C4-2B (cell line): Measurements from ENCODE around the gene SFXN3.

Source experiments
- H3K27ac ChIP-seq: fragments of 450-650 bp; 2 replicates; pipeline ENCODE4 v1.5.1; 2017
- CTCF ChIP-seq: fragments of 450-650 bp; conservative IDR thresholded peaks from 2 replicates; pipeline ENCODE4 v1.5.1; 2017; ENCODE audit warnings: mild to moderate bottlenecking
- ZFX ChIP-seq: fragments of 450-650 bp; IDR thresholded peaks from 2 replicates; pipeline ENCODE4 v1.6.1; 2017

The SFXN3 gene

DNA sequence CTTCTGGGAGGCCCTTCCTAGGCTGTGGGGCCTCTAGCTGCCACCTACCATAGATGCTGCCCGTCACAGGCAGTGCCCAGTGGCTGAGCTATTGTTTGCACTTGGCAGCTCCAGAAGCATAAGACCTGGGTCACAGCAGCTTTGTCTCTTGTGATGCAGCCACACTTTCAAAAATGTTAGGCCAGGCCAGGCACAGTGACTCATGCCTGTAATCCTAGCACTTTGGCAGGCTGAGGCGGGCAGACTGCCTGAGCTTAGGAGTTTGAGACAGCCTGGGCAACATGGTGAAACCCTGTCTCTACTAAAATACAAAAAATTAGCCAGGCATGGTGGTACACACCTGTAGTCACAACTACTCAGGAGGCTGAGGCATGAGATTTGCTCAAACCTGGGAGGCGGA lies 21.3 kb downstream of the SFXN3 start:
- TF ChIP-seq CTCF (no peak), ZFX (no peak)
- peak overlapping the region; percentile 33 for H3K27ac ChIP-seq

- no peak overlapping the region for H3K27ac ChIP-seq
- no peak for TF ChIP-seq ZFX
- no peak for TF ChIP-seq CTCF
These were observed 22.5 kb downstream of the SFXN3 start for GRCh38 chr10:101053516-101053915.

DNA sequence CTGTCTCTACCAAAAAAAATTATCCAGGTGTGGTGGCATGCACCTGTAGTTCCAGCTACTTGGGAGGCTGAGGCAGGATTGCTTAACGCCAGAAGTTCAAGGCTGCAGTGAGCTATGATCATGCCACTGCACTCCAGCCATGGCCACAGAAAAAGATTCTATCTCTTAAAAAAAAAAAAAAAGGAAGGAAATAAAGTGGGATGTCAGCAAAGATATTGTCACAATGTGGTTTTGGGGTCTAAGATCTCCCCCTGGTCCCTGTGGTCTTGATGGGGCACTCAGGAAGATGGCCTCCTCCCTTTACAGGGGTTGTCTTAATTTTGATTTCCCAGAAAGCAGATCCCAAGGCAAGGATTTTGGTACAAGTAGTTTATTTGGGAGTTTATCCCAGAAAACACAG lies 23.3 kb downstream of the SFXN3 start:
- no peak overlapping the region for H3K27ac ChIP-seq
- TF ChIP-seq ZFX = no peak
- TF ChIP-seq CTCF = no peak

GRCh38 chr10:101054876-101055275 lies 23.8 kb downstream of the SFXN3 start:
- no peak overlapping the region for H3K27ac ChIP-seq
- TF ChIP-seq ZFX = no peak
- no peak for TF ChIP-seq CTCF

DNA sequence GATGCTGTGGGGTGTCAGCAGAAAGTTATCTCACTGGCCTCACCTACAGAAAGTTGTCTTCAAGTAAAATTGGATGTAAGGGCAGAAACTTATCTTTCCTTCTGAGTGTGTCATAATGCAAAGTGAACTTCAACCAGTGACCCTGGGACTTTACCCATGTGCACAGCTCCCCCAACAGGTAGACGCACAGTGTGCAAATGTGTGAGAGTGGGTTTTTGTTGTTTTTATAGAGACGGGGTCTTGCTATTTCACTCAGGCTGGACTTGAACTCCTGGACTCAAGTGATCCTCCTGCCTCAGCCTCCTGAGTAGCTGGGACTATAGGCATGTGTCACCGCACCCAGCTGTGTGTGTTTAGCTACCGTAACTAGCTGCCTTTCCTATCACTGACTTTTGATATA lies 24.4 kb downstream of the SFXN3 start:
- TF ChIP-seq ZFX (no peak), CTCF (peak; percentile 7; the same call in 1 of the 2 replicates)
- no peak overlapping the region for H3K27ac ChIP-seq

DNA sequence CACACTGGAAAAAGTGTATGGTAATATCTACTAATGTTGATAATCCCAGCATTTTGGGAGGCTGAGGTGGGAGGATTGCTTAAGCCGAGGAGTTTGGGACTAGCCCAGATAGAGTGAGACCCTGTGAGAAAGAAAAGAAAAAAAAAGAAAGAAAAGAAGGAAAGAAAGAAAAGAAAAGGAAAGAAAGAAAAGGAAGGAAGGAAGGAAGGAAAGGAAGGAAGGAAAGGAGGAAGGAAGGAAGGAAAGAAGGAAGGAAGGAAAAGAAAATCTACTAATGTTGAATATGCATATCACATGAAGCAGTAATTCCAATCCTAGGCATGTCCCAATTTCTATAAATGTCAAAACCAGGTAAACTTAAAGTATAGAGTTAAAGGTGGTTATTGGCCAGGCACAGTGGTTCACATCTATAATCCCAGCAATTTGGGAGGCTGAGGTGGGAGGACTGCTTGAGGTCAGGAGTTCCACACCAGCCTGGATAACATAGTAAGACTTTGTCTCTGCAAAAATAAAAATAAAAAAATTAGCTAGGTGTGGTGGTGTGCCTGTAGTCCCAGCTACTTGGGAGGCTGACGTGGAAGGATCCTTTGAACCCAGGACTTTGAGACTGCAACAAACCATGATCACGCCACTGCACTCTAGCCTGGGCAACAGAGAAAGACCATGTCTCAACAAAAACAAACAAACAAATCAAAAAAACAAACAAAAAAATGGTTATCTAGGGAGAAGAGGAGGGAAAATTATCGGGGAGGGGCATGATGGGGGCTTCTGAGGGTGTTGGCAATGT lies 25.5 kb downstream of the SFXN3 start:
- no peak overlapping the region for H3K27ac ChIP-seq
- TF ChIP-seq CTCF (no peak), ZFX (no peak)

GRCh38 chr10:101060036-101060950 lies 29.3 kb downstream of the SFXN3 start:
- TF ChIP-seq CTCF = peak; percentile 86
- no peak for TF ChIP-seq ZFX
- H3K27ac ChIP-seq = peak overlapping the region; percentile 99
